ENCODE data around the gene FAM168A. TPM values are rescaled to one million over a fixed set of nuclear protein-coding genes. Genes with fewer than 3 reads are reported as not detected.

Gene FAM168A
- total RNA-seq, 1 donor from 2014 or later, result 21.2 TPM

- Mint-ChIP-seq H3K4me1 (ENCODE audit: unreplicated experiment) (peaks cover 4% of the 10 kb centered on the region), H3K9me3 (ENCODE audit: unreplicated experiment) (no peaks in the 10 kb centered on the region), H3K4me3 (ENCODE audit: unreplicated experiment) (no peak overlapping the region), H3K36me3 (ENCODE audit: low read depth, unreplicated experiment) (peaks cover 7% of the 10 kb centered on the region), H3K27ac (ENCODE audit: unreplicated experiment) (no peak overlapping the region), H3K27me3 (ENCODE audit: unreplicated experiment) (peaks cover 12% of the 10 kb centered on the region)
- TF ChIP-seq CTCF (IDR thresholded peaks at IDR 0.05; ENCODE audit: unreplicated experiment), result no peak
- DNase-seq (ENCODE audit: low spot score), result no peak
These were observed 198.7 kb downstream of the FAM168A start for GRCh38 chr11:73399159-73399590.

- no peak for TF ChIP-seq CTCF (IDR thresholded peaks at IDR 0.05; ENCODE audit: unreplicated experiment)
- Mint-ChIP-seq H3K9me3 (ENCODE audit: unreplicated experiment) (no peaks in the 10 kb centered on the region), H3K4me1 (ENCODE audit: unreplicated experiment) (peaks cover 4% of the 10 kb centered on the region)
These were observed 199.2 kb downstream of the FAM168A start for GRCh38 chr11:73398721-73399120.

GRCh38 chr11:73398132-73398526 lies 199.8 kb downstream of the FAM168A start:
- no peak for TF ChIP-seq CTCF (IDR thresholded peaks at IDR 0.05; ENCODE audit: unreplicated experiment)
- H3K4me3 Mint-ChIP-seq (ENCODE audit: unreplicated experiment), result no peak overlapping the region
- H3K36me3 Mint-ChIP-seq (ENCODE audit: low read depth, unreplicated experiment), result peaks cover 7% of the 10 kb centered on the region
- H3K9me3 Mint-ChIP-seq (ENCODE audit: unreplicated experiment), result no peaks in the 10 kb centered on the region
- peaks cover 6% of the 10 kb centered on the region for H3K4me1 Mint-ChIP-seq (ENCODE audit: unreplicated experiment)
- DNase-seq (ENCODE audit: low spot score), result no peak
- H3K27me3 Mint-ChIP-seq (ENCODE audit: unreplicated experiment), result peaks cover 11% of the 10 kb centered on the region
- H3K27ac Mint-ChIP-seq (ENCODE audit: unreplicated experiment), result no peak overlapping the region

More at GRCh38 chr11:73398721-73399120, 199.2 kb downstream of the FAM168A start:
- Mint-ChIP-seq H3K27me3 (ENCODE audit: unreplicated experiment) (peaks cover 11% of the 10 kb centered on the region), H3K4me3 (ENCODE audit: unreplicated experiment) (no peak overlapping the region), H3K27ac (ENCODE audit: unreplicated experiment) (no peak overlapping the region), H3K36me3 (ENCODE audit: low read depth, unreplicated experiment) (peaks cover 7% of the 10 kb centered on the region)
- DNase-seq (ENCODE audit: low spot score), result no peak

GRCh38 chr11:73397468-73398131 lies 200.3 kb downstream of the FAM168A start:
- Mint-ChIP-seq H3K4me1 (ENCODE audit: unreplicated experiment) (peaks cover 9% of the 10 kb centered on the region), H3K4me3 (ENCODE audit: unreplicated experiment) (no peak overlapping the region), H3K27me3 (ENCODE audit: unreplicated experiment) (peaks cover 14% of the 10 kb centered on the region), H3K36me3 (ENCODE audit: low read depth, unreplicated experiment) (peaks cover 7% of the 10 kb centered on the region), H3K27ac (ENCODE audit: unreplicated experiment) (no peak overlapping the region), H3K9me3 (ENCODE audit: unreplicated experiment) (no peaks in the 10 kb centered on the region)
- TF ChIP-seq CTCF (IDR thresholded peaks at IDR 0.05; ENCODE audit: unreplicated experiment), result no peak
- DNase-seq (ENCODE audit: low spot score), result no peak

GRCh38 chr11:73396985-73397384 lies 200.9 kb downstream of the FAM168A start:
- no peak overlapping the region for H3K27ac Mint-ChIP-seq (ENCODE audit: unreplicated experiment)
- peaks cover 9% of the 10 kb centered on the region for H3K4me1 Mint-ChIP-seq (ENCODE audit: unreplicated experiment)
- DNase-seq (ENCODE audit: low spot score), result no peak
- peak overlapping the region; percentile 34 for H3K4me3 Mint-ChIP-seq (ENCODE audit: unreplicated experiment)
- peaks cover 7% of the 10 kb centered on the region for H3K36me3 Mint-ChIP-seq (ENCODE audit: low read depth, unreplicated experiment)
- H3K27me3 Mint-ChIP-seq (ENCODE audit: unreplicated experiment), result peaks cover 14% of the 10 kb centered on the region
- H3K9me3 Mint-ChIP-seq (ENCODE audit: unreplicated experiment), result no peaks in the 10 kb centered on the region
- TF ChIP-seq CTCF (IDR thresholded peaks at IDR 0.05; ENCODE audit: unreplicated experiment), result no peak

All from endothelial cell (in vitro differentiated cells).